ENCODE results near the gene SNX9. TPM values are rescaled to one million over a fixed set of nuclear protein-coding genes. Genes with fewer than 3 reads are reported as not detected.

The SNX9 gene
- total and polyA plus RNA-seq, 10 of the 15 experiments (the other 5 are each of a cell fraction or from before 2014, with no cell fraction given): 0.03 to 2.0 (median 0.37) TPM

DNA sequence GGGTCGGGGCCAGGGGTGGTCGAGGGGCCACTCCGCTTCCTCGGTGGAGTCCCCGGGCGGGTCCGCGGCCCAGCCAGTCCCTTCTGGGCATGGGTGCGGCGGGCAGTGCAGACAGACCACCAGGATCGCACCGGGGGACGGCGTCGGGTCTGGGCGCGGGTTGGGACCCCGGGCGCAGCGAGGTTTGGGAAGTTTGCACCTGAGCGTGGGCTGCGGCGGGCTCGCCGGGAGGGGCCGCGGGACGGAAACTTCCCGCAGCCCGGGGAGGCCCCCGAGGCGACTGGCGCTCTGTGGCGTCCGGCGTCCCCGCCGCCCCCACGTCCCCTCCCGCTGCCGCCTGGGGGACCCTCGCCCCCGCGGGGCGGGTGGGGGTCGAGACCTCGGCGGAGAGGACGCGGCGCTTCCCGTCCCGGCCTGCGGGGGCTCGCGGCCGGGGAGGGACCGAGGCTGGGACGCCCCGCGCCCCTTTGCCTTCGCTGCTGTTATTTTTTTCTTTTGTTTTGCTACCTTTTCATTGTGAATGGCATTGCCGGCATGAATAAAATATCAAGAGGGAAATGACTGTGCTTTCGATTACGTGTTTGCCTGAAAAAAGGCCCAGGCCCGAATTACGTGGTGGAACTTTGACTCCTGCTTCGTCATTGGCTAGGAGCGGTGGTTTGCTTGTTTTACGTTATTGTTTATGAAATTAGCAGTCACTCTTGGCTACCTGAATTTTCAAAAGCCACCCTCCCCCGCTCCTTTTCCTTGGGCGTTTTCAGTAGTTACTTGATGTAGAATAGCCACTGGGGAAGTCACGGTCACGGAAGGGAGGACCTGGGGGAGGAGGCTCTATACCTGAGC lies 703 bp downstream of the SNX9 start (continued):
- TF ChIP-seq EZH2 (IDR thresholded peaks at IDR 0.05; ENCODE audit: borderline replicate concordance, control insufficient read depth, low read depth, low read length) (no peak), MYB (IDR thresholded peaks at IDR 0.05; ENCODE audit: borderline replicate concordance, low read depth, low read length) (no peak), ZBTB40 (IDR thresholded peaks at IDR 0.05; ENCODE audit: borderline replicate concordance) (no peak), BRCA1 (IDR thresholded peaks at IDR 0.05; ENCODE audit: low read depth, low read length) (no peak), YBX1 (IDR thresholded peaks at IDR 0.05) (no peak), RELB (IDR thresholded peaks at IDR 0.05; ENCODE audit: low read depth) (no peak), NFYB (IDR thresholded peaks at IDR 0.05; ENCODE audit: insufficient read depth, low read depth, low read length) (no peak), ZNF622 (IDR thresholded peaks at IDR 0.05) (no peak), CHD4 (IDR thresholded peaks at IDR 0.05) (no peak), NR2F1 (conservative IDR thresholded peaks at IDR 0.05) (peak; percentile 39), SPI1 (IDR thresholded peaks at IDR 0.05; ENCODE audit: borderline replicate concordance, insufficient read depth, low read depth, low read length) (no peak), BACH1 (IDR thresholded peaks at IDR 0.05; ENCODE audit: borderline replicate concordance) (peak; percentile 42; the same call in 1 of the 2 replicates), KDM1A (IDR thresholded peaks at IDR 0.05; ENCODE audit: borderline replicate concordance) (no peak), NR2C1 (IDR thresholded peaks at IDR 0.05) (no peak), ZNF274 (IDR thresholded peaks at IDR 0.05; ENCODE audit: insufficient read depth, insufficient read length) (no peak), ZNF24 (IDR thresholded peaks at IDR 0.05) (no peak), CBFB (IDR thresholded peaks at IDR 0.05; ENCODE audit: low read depth) (no peak), CHD1 (IDR thresholded peaks at IDR 0.05; ENCODE audit: low read depth, low read length) (0 out of 2 replicates have a peak, but pooled peaks have one; percentile 1)
- TF ChIP-seq, protein P1, sequence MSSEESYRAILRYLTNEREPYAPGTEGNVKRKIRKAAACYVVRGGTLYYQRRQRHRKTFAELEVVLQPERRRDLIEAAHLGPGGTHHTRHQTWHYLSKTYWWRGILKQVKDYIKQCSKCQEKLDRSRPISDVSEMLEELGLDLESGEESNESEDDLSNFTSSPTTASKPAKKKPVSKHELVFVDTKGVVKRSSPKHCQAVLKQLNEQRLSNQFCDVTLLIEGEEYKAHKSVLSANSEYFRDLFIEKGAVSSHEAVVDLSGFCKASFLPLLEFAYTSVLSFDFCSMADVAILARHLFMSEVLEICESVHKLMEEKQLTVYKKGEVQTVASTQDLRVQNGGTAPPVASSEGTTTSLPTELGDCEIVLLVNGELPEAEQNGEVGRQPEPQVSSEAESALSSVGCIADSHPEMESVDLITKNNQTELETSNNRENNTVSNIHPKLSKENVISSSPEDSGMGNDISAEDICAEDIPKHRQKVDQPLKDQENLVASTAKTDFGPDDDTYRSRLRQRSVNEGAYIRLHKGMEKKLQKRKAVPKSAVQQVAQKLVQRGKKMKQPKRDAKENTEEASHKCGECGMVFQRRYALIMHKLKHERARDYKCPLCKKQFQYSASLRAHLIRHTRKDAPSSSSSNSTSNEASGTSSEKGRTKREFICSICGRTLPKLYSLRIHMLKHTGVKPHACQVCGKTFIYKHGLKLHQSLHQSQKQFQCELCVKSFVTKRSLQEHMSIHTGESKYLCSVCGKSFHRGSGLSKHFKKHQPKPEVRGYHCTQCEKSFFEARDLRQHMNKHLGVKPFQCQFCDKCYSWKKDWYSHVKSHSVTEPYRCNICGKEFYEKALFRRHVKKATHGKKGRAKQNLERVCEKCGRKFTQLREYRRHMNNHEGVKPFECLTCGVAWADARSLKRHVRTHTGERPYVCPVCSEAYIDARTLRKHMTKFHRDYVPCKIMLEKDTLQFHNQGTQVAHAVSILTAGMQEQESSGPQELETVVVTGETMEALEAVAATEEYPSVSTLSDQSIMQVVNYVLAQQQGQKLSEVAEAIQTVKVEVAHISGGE (CRISPR knock-in tag; IDR thresholded peaks at IDR 0.05): no peak
- TF ChIP-seq, protein P2, sequence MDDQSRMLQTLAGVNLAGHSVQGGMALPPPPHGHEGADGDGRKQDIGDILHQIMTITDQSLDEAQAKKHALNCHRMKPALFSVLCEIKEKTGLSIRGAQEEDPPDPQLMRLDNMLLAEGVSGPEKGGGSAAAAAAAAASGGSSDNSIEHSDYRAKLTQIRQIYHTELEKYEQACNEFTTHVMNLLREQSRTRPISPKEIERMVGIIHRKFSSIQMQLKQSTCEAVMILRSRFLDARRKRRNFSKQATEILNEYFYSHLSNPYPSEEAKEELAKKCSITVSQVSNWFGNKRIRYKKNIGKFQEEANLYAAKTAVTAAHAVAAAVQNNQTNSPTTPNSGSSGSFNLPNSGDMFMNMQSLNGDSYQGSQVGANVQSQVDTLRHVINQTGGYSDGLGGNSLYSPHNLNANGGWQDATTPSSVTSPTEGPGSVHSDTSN (IDR thresholded peaks at IDR 0.05; ENCODE audit: insufficient replicate concordance, low read depth, low read length): no peak
